ENCODE results near the gene PSMF1. TPM values are rescaled to one million over a fixed set of nuclear protein-coding genes. Genes with fewer than 3 reads are reported as not detected.

The PSMF1 gene
- total RNA-seq, 1 donor from 2014 or later: 34.0 TPM

GRCh38 chr20:1160991-1161390, 42.6 kb downstream of the PSMF1 start:
- H3K4me1 ChIP-seq: no peaks in the 10 kb centered on the region
- DNase-seq (ENCODE audit: low spot score): no peak
- H3K36me3 ChIP-seq: no peaks in the 10 kb centered on the region
- H3K4me3 ChIP-seq: no peak overlapping the region
- H3K27me3 ChIP-seq: no peaks in the 10 kb centered on the region
- TF ChIP-seq EZH2phosphoT487 (IDR thresholded peaks at IDR 0.05): no peak
- no peak for TF ChIP-seq EZH2 (IDR thresholded peaks at IDR 0.05)
- TF ChIP-seq, protein P1, sequence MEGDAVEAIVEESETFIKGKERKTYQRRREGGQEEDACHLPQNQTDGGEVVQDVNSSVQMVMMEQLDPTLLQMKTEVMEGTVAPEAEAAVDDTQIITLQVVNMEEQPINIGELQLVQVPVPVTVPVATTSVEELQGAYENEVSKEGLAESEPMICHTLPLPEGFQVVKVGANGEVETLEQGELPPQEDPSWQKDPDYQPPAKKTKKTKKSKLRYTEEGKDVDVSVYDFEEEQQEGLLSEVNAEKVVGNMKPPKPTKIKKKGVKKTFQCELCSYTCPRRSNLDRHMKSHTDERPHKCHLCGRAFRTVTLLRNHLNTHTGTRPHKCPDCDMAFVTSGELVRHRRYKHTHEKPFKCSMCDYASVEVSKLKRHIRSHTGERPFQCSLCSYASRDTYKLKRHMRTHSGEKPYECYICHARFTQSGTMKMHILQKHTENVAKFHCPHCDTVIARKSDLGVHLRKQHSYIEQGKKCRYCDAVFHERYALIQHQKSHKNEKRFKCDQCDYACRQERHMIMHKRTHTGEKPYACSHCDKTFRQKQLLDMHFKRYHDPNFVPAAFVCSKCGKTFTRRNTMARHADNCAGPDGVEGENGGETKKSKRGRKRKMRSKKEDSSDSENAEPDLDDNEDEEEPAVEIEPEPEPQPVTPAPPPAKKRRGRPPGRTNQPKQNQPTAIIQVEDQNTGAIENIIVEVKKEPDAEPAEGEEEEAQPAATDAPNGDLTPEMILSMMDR (IDR thresholded peaks at IDR 0.05): no peak
- Mint-ChIP-seq H3K27me3 (ENCODE audit: insufficient read depth, low read depth) (no peaks in the 10 kb centered on the region), H3K4me1 (no peaks in the 10 kb centered on the region), H3K36me3 (peaks cover 19% of the 10 kb centered on the region), H3K27ac (no peak overlapping the region), H3K4me3 (no peak overlapping the region), H3K9me3 (no peaks in the 10 kb centered on the region)
- no peaks in the 10 kb centered on the region for H3F3A ChIP-seq (ENCODE audit: low read depth)
- H3K9ac ChIP-seq: no peak overlapping the region
- H3K9me3 ChIP-seq (ENCODE audit: low read depth): no peaks in the 10 kb centered on the region
- no peak overlapping the region for H2AFZ ChIP-seq (replicated peaks)
- H3K27ac ChIP-seq: no peak overlapping the region
- H4K20me1 ChIP-seq (ENCODE audit: low read depth): peaks cover 11% of the 10 kb centered on the region
- no peaks in the 10 kb centered on the region for H3K79me2 ChIP-seq (ENCODE audit: low read depth)
- H3K4me2 ChIP-seq: no peak overlapping the region

GRCh38 chr20:1163105-1163504, 44.7 kb downstream of the PSMF1 start:
- Mint-ChIP-seq H3K4me3 (no peak overlapping the region), H3K27ac (no peak overlapping the region), H3K4me1 (no peaks in the 10 kb centered on the region), H3K27me3 (ENCODE audit: insufficient read depth, low read depth) (no peaks in the 10 kb centered on the region), H3K36me3 (peaks cover 28% of the 10 kb centered on the region), H3K9me3 (no peaks in the 10 kb centered on the region)
- Histone ChIP-seq H3K27me3 (no peaks in the 10 kb centered on the region), H3K9ac (no peak overlapping the region), H3K4me1 (no peaks in the 10 kb centered on the region), H3K36me3 (no peaks in the 10 kb centered on the region), H3K4me3 (no peak overlapping the region), H3F3A (ENCODE audit: low read depth) (no peaks in the 10 kb centered on the region), H3K79me2 (ENCODE audit: low read depth) (no peaks in the 10 kb centered on the region), H3K27ac (no peak overlapping the region), H4K20me1 (ENCODE audit: low read depth) (peaks cover 11% of the 10 kb centered on the region), H2AFZ (replicated peaks) (no peak overlapping the region), H3K9me3 (ENCODE audit: low read depth) (no peaks in the 10 kb centered on the region), H3K4me2 (no peak overlapping the region)
- DNase-seq (ENCODE audit: low spot score): no peak
- TF ChIP-seq, protein P1 (IDR thresholded peaks at IDR 0.05): no peak
- TF ChIP-seq EZH2 (IDR thresholded peaks at IDR 0.05) (no peak), EZH2phosphoT487 (IDR thresholded peaks at IDR 0.05) (no peak)

DNA sequence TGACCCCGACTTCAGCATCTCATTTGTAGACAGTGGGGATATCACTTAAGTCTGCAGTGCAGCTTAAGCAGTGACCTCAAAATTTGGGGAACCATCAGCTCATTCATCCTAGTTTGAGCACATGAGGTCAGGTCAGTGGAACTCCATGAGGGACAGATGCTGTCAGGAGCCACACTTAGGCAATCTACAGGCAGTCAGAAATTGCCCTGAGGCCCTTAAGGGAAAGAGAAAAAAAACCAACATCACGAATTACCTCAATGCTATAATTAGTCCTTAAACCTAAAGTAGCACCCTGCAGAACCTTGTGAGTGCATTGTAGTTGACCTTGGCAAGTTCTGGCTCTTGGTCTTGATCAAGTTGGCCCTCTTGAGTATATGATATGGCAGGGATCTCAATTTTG, 45.3 kb downstream of the PSMF1 start:
- Histone ChIP-seq H3K9me3 (ENCODE audit: low read depth) (no peaks in the 10 kb centered on the region), H3K36me3 (no peaks in the 10 kb centered on the region), H3K9ac (no peak overlapping the region), H2AFZ (replicated peaks) (no peak overlapping the region), H3K27me3 (no peaks in the 10 kb centered on the region), H4K20me1 (ENCODE audit: low read depth) (peaks cover 11% of the 10 kb centered on the region), H3K4me2 (no peak overlapping the region), H3K79me2 (ENCODE audit: low read depth) (no peaks in the 10 kb centered on the region), H3K4me1 (no peaks in the 10 kb centered on the region), H3K27ac (no peak overlapping the region), H3K4me3 (no peak overlapping the region), H3F3A (ENCODE audit: low read depth) (no peaks in the 10 kb centered on the region)
- Mint-ChIP-seq H3K27ac (no peak overlapping the region), H3K27me3 (ENCODE audit: insufficient read depth, low read depth) (no peaks in the 10 kb centered on the region), H3K4me1 (no peaks in the 10 kb centered on the region), H3K36me3 (peaks cover 33% of the 10 kb centered on the region), H3K4me3 (no peak overlapping the region), H3K9me3 (no peaks in the 10 kb centered on the region)
- TF ChIP-seq, protein P1 (IDR thresholded peaks at IDR 0.05): no peak
- TF ChIP-seq EZH2 (IDR thresholded peaks at IDR 0.05) (no peak), EZH2phosphoT487 (IDR thresholded peaks at IDR 0.05) (no peak)
- DNase-seq (ENCODE audit: low spot score): no peak
